K562 (cell line): ENCODE data around the gene PEX5L. TPM values are rescaled to one million over a fixed set of nuclear protein-coding genes. Genes with fewer than 3 reads are reported as not detected.

Source experiments
- ATAC-seq: fragments of 200-7000 bp; cut with Tn5 transposase; 3 replicates; pipeline ENCODE4 v1.9.1; 2020; ENCODE audit warnings: moderate library complexity
- BruUV-seq: library from RNA; stranded (reverse); fragments of 400-500 nt; replicated peaks from 2 replicates; lab custom pipeline; 2021; lab: Mats Ljungman, UMichigan
- CTCF ChIA-PET: fragments of 300-600 bp; formaldehyde crosslinking; extraction: SDS; loops from one replicate; lab custom pipeline; 2021; ENCODE audit warnings: low intra/inter-chr PET ratio; lab: Yijun Ruan, JAX
- POLR2A ChIA-PET: fragments of 300-600, 350-650 bp; sonication (Branson Sonifier 250); formaldehyde crosslinking; extraction: SDS; loops from one replicate; lab custom pipeline; 2021; ENCODE audit warnings: antibody characterized with exemption, inconsistent platforms; lab: Yijun Ruan, JAX
- DNase-seq, 4 experiments: peaks; one replicate each; pipeline versions ENCODE4 v3.0.0 to v3.0.0-alpha.2; 2011 to 2018; ENCODE audit warnings: low spot score in 3 of 4, mixed read lengths in 3 of 4; ENCODE audit errors: extremely low read depth in 1 of 4
- FAIRE-seq: peaks from 2 replicates; lab custom pipeline; 2011; peaks lifted over from hg19 to GRCh38; lab: Jason Lieb, UNC
- H2AFZ ChIP-seq: 2 replicates; pipeline ENCODE4 v1.6.0; 2011; ENCODE audit warnings: low read depth, low read length, control low read depth, inconsistent platforms
- H3K27ac ChIP-seq: fragments of 200-600 bp; 3 replicates; pipeline ENCODE4 v1.8.0; 2011; ENCODE audit warnings: low read depth, mild to moderate bottlenecking, control low read depth, inconsistent platforms, low read length, moderate library complexity, mixed read lengths; ENCODE audit errors: extremely low read depth
- H3K27me3 ChIP-seq, 2 experiments: fragments of 300-600 bp in 1 of 2; 2 replicates in 1 of 2; 3 replicates in 1 of 2; pipeline versions ENCODE4 v1.6.0 to v1.8.0; 2011; ENCODE audit warnings: inconsistent platforms in 2 of 2, low read length in 2 of 2, mild to moderate bottlenecking in 1 of 2, mixed read lengths in 1 of 2, moderate library complexity in 1 of 2; ENCODE audit not compliant: control insufficient read depth in 2 of 2, insufficient read depth in 2 of 2
- H3K36me3 ChIP-seq: fragments of 300-600 bp; 3 replicates; pipeline ENCODE4 v1.8.0; 2011; ENCODE audit warnings: mild to moderate bottlenecking, low read length, inconsistent platforms; ENCODE audit not compliant: control insufficient read depth, insufficient read depth
- H3K4me1 ChIP-seq, 2 experiments: fragments of 200-600 bp in 1 of 2; replicated peaks in 1 of 2; 2 replicates in 1 of 2; 3 replicates in 1 of 2; pipeline versions ENCODE4 v1.5.1 to v1.8.0; 2011; ENCODE audit warnings: inconsistent platforms in 2 of 2, low read length in 2 of 2, mild to moderate bottlenecking in 1 of 2, mixed read lengths in 1 of 2, moderate library complexity in 1 of 2; ENCODE audit not compliant: control insufficient read depth in 2 of 2, insufficient read depth in 2 of 2
- H3K4me2 ChIP-seq: 2 replicates; pipeline ENCODE4 v1.6.1; 2011; ENCODE audit warnings: low read length, control low read depth, inconsistent platforms, mixed read lengths; ENCODE audit not compliant: insufficient read depth
- H3K4me3 ChIP-seq: fragments of 200-600 bp; sonication (generic), shearing (Covaris generic); 2 replicates; pipeline ENCODE4 v1.5.1; 2016; ENCODE audit warnings: control low read depth, inconsistent platforms
- H3K79me2 ChIP-seq: fragments of 200-600 bp; 3 replicates; pipeline ENCODE4 v1.8.0; 2011; ENCODE audit warnings: low read length, inconsistent platforms; ENCODE audit not compliant: control insufficient read depth, insufficient read depth
- H3K9ac ChIP-seq, 2 experiments: 2 replicates each; pipeline versions ENCODE4 v1.6.0 to v1.6.1; 2011; ENCODE audit warnings: low read depth in 2 of 2, low read length in 2 of 2, control low read depth in 1 of 2, inconsistent platforms in 1 of 2, mild to moderate bottlenecking in 1 of 2, mixed read lengths in 1 of 2; ENCODE audit not compliant: insufficient read depth in 1 of 2
- H3K9me1 ChIP-seq: one replicate; pipeline ENCODE4 v1.6.0; 2011; ENCODE audit warnings: inconsistent platforms, mild to moderate bottlenecking, low read length, moderate library complexity; ENCODE audit not compliant: control insufficient read depth, insufficient read depth
- H3K9me3 ChIP-seq: replicated peaks from 2 replicates; pipeline ENCODE4 v1.5.1; 2011; ENCODE audit warnings: low read depth, low read length, inconsistent platforms; ENCODE audit not compliant: control insufficient read depth, insufficient read depth
- H4K20me1 ChIP-seq: replicated peaks from 2 replicates; pipeline ENCODE4 v1.6.1; 2011; ENCODE audit warnings: low read length, inconsistent platforms, mixed read lengths; ENCODE audit not compliant: control insufficient read depth, insufficient read depth
- BRD9 ChIP-seq: fragments of 450-650 bp; IDR thresholded peaks from 2 replicates; pipeline ENCODE4 v1.6.1; 2018; ENCODE audit warnings: low read depth; ENCODE audit not compliant: partially characterized antibody
- CAMTA2 ChIP-seq: fragments of 250-450 bp; sonication (Bioruptor Pico); conservative IDR thresholded peaks from 2 replicates; pipeline ENCODE4 v1.5.1; 2022
- E2F5 ChIP-seq: sonication (generic); formaldehyde crosslinking; IDR thresholded peaks from 2 replicates; pipeline ENCODE4 v1.8.0; 2022; ENCODE audit warnings: mild to moderate bottlenecking, missing genetic modification reagents
- FOXM1 ChIP-seq, 2 experiments: fragments of 450-650 bp in 1 of 2; sonication (generic) in 1 of 2; formaldehyde crosslinking in 1 of 2; IDR thresholded peaks; 2 replicates each; pipeline versions ENCODE4 v1.6.1 to v1.9.0; 2017 to 2022; ENCODE audit warnings: low read depth in 2 of 2, mild to moderate bottlenecking in 2 of 2, missing genetic modification reagents in 1 of 2, moderate library complexity in 1 of 2
- NFXL1 ChIP-seq: fragments of 450-650 bp; formaldehyde crosslinking; IDR thresholded peaks from 2 replicates; pipeline ENCODE4 v1.4.0; 2021; ENCODE audit warnings: mild to moderate bottlenecking
- PHB2 ChIP-seq: fragments of 450-650 bp; IDR thresholded peaks from 2 replicates; pipeline ENCODE4 v1.6.1; 2017; ENCODE audit warnings: low read depth
- PREB ChIP-seq: sonication (generic); formaldehyde crosslinking; IDR thresholded peaks from 2 replicates; pipeline ENCODE4 v1.8.1; 2023; ENCODE audit warnings: mild to moderate bottlenecking, missing genetic modification reagents
- PTRF ChIP-seq: fragments of 450-650 bp; IDR thresholded peaks from 2 replicates; pipeline ENCODE4 v1.6.1; 2016; ENCODE audit warnings: mild to moderate bottlenecking, missing genetic modification characterization, missing compliant biosample characterization
- PURB ChIP-seq: sonication (generic); formaldehyde crosslinking; IDR thresholded peaks from 2 replicates; pipeline ENCODE4 v1.9.0; 2021; ENCODE audit warnings: low read depth, mild to moderate bottlenecking, missing genetic modification reagents
- ZBTB1 ChIP-seq: sonication (generic); formaldehyde crosslinking; IDR thresholded peaks from 2 replicates; pipeline ENCODE4 v1.8.1; 2023; ENCODE audit warnings: missing genetic modification reagents, low read depth, mild to moderate bottlenecking, borderline replicate concordance
- ZNF280B ChIP-seq: fragments of 250-450 bp; sonication (Bioruptor Pico); IDR thresholded peaks from 2 replicates; pipeline ENCODE4 v1.5.1; 2021; ENCODE audit warnings: mild to moderate bottlenecking
- WGBS: fragments of 100-300 bp; shearing (Covaris generic); methylation state at CpG from one replicate; pipeline ENCODE4 v1.1.6; 2016; ENCODE audit warnings: low coverage, mixed read lengths; ENCODE audit not compliant: insufficient coverage; ENCODE audit errors: missing lambda C conversion rate; 5-methylcytosine and 5-hydroxymethylcytosine counted together
- in situ Hi-C: fragments of 300-500 bp; cut with MboI; formaldehyde crosslinking; loops from 4 replicates; pipeline ENCODE4 v1.15.0; 2018; ENCODE audit warnings: inconsistent platforms, mixed read lengths
- intact Hi-C: fragments of 100-400 bp; cut with micrococcal nuclease; formaldehyde crosslinking; loops from 2 replicates; pipeline ENCODE4 v1.14.2; 2022
- polyA plus RNA-seq, 8 experiments: library from polyadenylated mRNA; depleted of rRNA in 4 of 8; stranded (reverse) in 5 of 8; unstranded in 3 of 8; fragments of >200 nt; fragmentation: Nextera tagmentation in 2 of 8; fragmentation: Illumina TruSeq in 1 of 8; extraction: Ambion mirVana in 2 of 8; extraction: Trizol in 1 of 8; gene quantifications; 2 replicates each; pipeline versions ENCODE4 v1.2.1 to v1.2.3, GENCODE V29; 2011 to 2014; ENCODE audit warnings: inconsistent platforms in 1 of 8, missing spikeins in 1 of 8
- total RNA-seq, 7 experiments: library from RNA; depleted of rRNA in 6 of 7; stranded (reverse); fragments of >200 nt in 6 of 7; fragmentation: Illumina TruSeq in 2 of 7; extraction: Trizol in 2 of 7; gene quantifications; 2 replicates each; pipeline versions ENCODE4 v1.2.1 to v1.2.3, GENCODE V29; 2011 to 2021; ENCODE audit warnings: low replicate concordance in 1 of 7

PEX5L gene
- total and polyA plus RNA-seq, 9 of the 15 experiments (the other 6 are each of a cell fraction or from before 2014, with no cell fraction given): not detected

GRCh38 chr3:180018543-180018942 is 18.2 kb downstream of the PEX5L start:
- Histone ChIP-seq H3K9me1 (no peaks in the 10 kb centered on the region), H3K4me3 (no peak overlapping the region), H3K4me1 (no peaks in the 10 kb centered on the region), H3K79me2 (no peaks in the 10 kb centered on the region), H3K4me2 (no peak overlapping the region), H3K9me3 (no peaks in the 10 kb centered on the region), H3K27me3 (no peaks in the 10 kb centered on the region), H4K20me1 (no peaks in the 10 kb centered on the region), H2AFZ (no peak overlapping the region), H3K36me3 (no peaks in the 10 kb centered on the region), H3K9ac (no peak overlapping the region), H3K27ac (no peak overlapping the region)
- intact Hi-C loops: no loop called here
- ChIA-PET CTCF (no interaction called here), POLR2A (no interaction called here)
- TF ChIP-seq PURB: no peak
- TF ChIP-seq PHB2: no peak
- TF ChIP-seq PREB (CRISPR knock-in tag): no peak
- no peak for TF ChIP-seq E2F5 (CRISPR knock-in tag)
- FAIRE-seq: no peak
- no peak for DNase-seq
- in situ Hi-C loops: no loop called here
- BruUV-seq: no TSS peak
- ATAC-seq: no peak
- WGBS: 0% methylated on average over 5 of the region's 5 CpGs

GRCh38 chr3:180017846-180018245 is 18.9 kb downstream of the PEX5L start:
- intact Hi-C loops: no loop called here
- FAIRE-seq: no peak
- no peaks in the 10 kb centered on the region for H3K36me3 ChIP-seq
- no peak overlapping the region for H3K27ac ChIP-seq
- no peaks in the 10 kb centered on the region for H3K9me1 ChIP-seq
- H3K4me1 ChIP-seq: no peaks in the 10 kb centered on the region
- no peak overlapping the region for H3K4me2 ChIP-seq
- H3K27me3 ChIP-seq: no peaks in the 10 kb centered on the region
- DNase-seq: no peak
- H2AFZ ChIP-seq: no peak overlapping the region
- H3K9me3 ChIP-seq: no peaks in the 10 kb centered on the region; the same call in 1 of the 2 replicates
- WGBS: 0% methylated on average over 3 of the region's 3 CpGs
- CTCF ChIA-PET: no interaction called here
- BruUV-seq: no TSS peak
- in situ Hi-C loops: no loop called here
- ATAC-seq: no peak
- POLR2A ChIA-PET: no interaction called here
- H4K20me1 ChIP-seq: no peaks in the 10 kb centered on the region
- no peaks in the 10 kb centered on the region for H3K79me2 ChIP-seq
- no peak overlapping the region for H3K4me3 ChIP-seq
- H3K9ac ChIP-seq: no peak overlapping the region
- TF ChIP-seq CAMTA2 (CRISPR knock-in tag): no peak
- TF ChIP-seq BRD9: no peak
- no peak for TF ChIP-seq NFXL1 (CRISPR knock-in tag)
- TF ChIP-seq PTRF (tag): no peak
- no peak for TF ChIP-seq ZBTB1
- no peak for TF ChIP-seq FOXM1 (IDR thresholded peaks at IDR 0.05; ENCODE audit: low read depth)
- no peak for TF ChIP-seq FOXM1 (CRISPR knock-in tag; IDR thresholded peaks at IDR 0.05; ENCODE audit: low read depth)
- TF ChIP-seq ZNF280B (CRISPR knock-in tag): no peak
